HepG2 (cell line): Measurements from ENCODE around the gene VPS37B. TPM values are rescaled to one million over a fixed set of nuclear protein-coding genes. Genes with fewer than 3 reads are reported as not detected.
A peak's percentile ranks its signal among the peaks of the same experiment; 100 is the strongest.

ENCODE experiments used
- DMTF1 ChIP-seq: sonication (generic); formaldehyde crosslinking; IDR thresholded peaks from 2 replicates; pipeline ENCODE4 v1.4.0; 2020; ENCODE audit warnings: mild to moderate bottlenecking, missing genetic modification reagents
- ETV5 ChIP-seq: IDR thresholded peaks from 2 replicates; pipeline ENCODE4 v1.6.1; 2018; ENCODE audit warnings: missing biosample characterization, missing genetic modification reagents, inconsistent platforms, borderline replicate concordance
- FOXK1 ChIP-seq: sonication (generic); formaldehyde crosslinking; IDR thresholded peaks from 2 replicates; pipeline ENCODE4 v1.4.0; 2020; ENCODE audit warnings: low read depth, missing genetic modification reagents, borderline replicate concordance
- HHEX ChIP-seq: IDR thresholded peaks from 2 replicates; pipeline ENCODE4 v1.6.1; 2016; ENCODE audit warnings: control low read depth
- HNRNPH1 ChIP-seq: fragments of 200-400 bp; formaldehyde crosslinking; optimal IDR thresholded peaks from 2 replicates; pipeline ENCODE3; 2017; ENCODE audit warnings: mild to moderate bottlenecking, low read depth, low read length
- KDM6A ChIP-seq: IDR thresholded peaks from 2 replicates; pipeline ENCODE4 v1.6.1; 2016; ENCODE audit warnings: low read depth
- KLF12 ChIP-seq: sonication (generic); formaldehyde crosslinking; IDR thresholded peaks from 2 replicates; pipeline ENCODE4 v1.4.0; 2020; ENCODE audit warnings: missing genetic modification reagents, borderline replicate concordance
- MAFG ChIP-seq: sonication (generic); formaldehyde crosslinking; IDR thresholded peaks from 2 replicates; pipeline ENCODE4 v1.5.1; 2020; ENCODE audit warnings: mild to moderate bottlenecking, missing genetic modification reagents
- NR2F2 ChIP-seq: IDR thresholded peaks from 2 replicates; pipeline ENCODE4 v1.6.1; 2012; ENCODE audit warnings: low read depth, inconsistent platforms, borderline replicate concordance
- RBM22 ChIP-seq: fragments of 200-400 bp; formaldehyde crosslinking; optimal IDR thresholded peaks from 2 replicates; pipeline ENCODE3; 2017; ENCODE audit warnings: mild to moderate bottlenecking, low read length, moderate library complexity
- REPIN1 ChIP-seq: sonication (generic); formaldehyde crosslinking; IDR thresholded peaks from 2 replicates; pipeline ENCODE4 v1.8.0; 2022; ENCODE audit warnings: missing genetic modification reagents, low read depth, mild to moderate bottlenecking, borderline replicate concordance
- SMARCC2 ChIP-seq: fragments of 450-650 bp; IDR thresholded peaks from 2 replicates; pipeline ENCODE4 v1.6.1; 2017; ENCODE audit warnings: antibody characterized with exemption, mild to moderate bottlenecking
- SOX6 ChIP-seq, 2 experiments: fragments of 450-650 bp in 1 of 2; sonication (generic) in 1 of 2; formaldehyde crosslinking in 1 of 2; IDR thresholded peaks; 2 replicates each; pipeline versions ENCODE4 v1.4.0 to v1.6.1; 2017 to 2020; ENCODE audit warnings: antibody characterized with exemption in 1 of 2, mild to moderate bottlenecking in 1 of 2, missing genetic modification reagents in 1 of 2
- SRSF9 ChIP-seq: fragments of 200-400 bp; formaldehyde crosslinking; IDR thresholded peaks from 2 replicates; pipeline ENCODE4 v1.6.1; 2018; ENCODE audit warnings: borderline replicate concordance, mild to moderate bottlenecking, low read depth, low read length; ENCODE audit not compliant: insufficient read depth, poor library complexity, severe bottlenecking
- TBP ChIP-seq: sonication (generic); formaldehyde crosslinking; IDR thresholded peaks from 2 replicates; pipeline ENCODE4 v1.5.0; 2020; ENCODE audit warnings: missing genetic modification reagents
- ZNF451 ChIP-seq: sonication (generic); formaldehyde crosslinking; IDR thresholded peaks from 2 replicates; pipeline ENCODE4 v1.5.0; 2020; ENCODE audit warnings: mild to moderate bottlenecking, missing genetic modification reagents
- ZNF468 ChIP-seq: sonication (generic); formaldehyde crosslinking; IDR thresholded peaks from 2 replicates; pipeline ENCODE4 v1.8.0; 2022; ENCODE audit warnings: mild to moderate bottlenecking, moderate library complexity, missing genetic modification reagents
- ZNF496 ChIP-seq: sonication (generic); formaldehyde crosslinking; IDR thresholded peaks from 2 replicates; pipeline ENCODE4 v1.8.1; 2023; ENCODE audit warnings: mild to moderate bottlenecking, moderate library complexity, missing genetic modification reagents; ENCODE audit not compliant: insufficient replicate concordance
- ZNF703 ChIP-seq: sonication (generic); formaldehyde crosslinking; IDR thresholded peaks from 2 replicates; pipeline ENCODE4 v1.5.1; 2020; ENCODE audit warnings: missing genetic modification reagents, mild to moderate bottlenecking, moderate library complexity, borderline replicate concordance
- ZNF83 ChIP-seq: sonication (generic); formaldehyde crosslinking; IDR thresholded peaks from 2 replicates; pipeline ENCODE4 v1.4.0; 2020; ENCODE audit warnings: missing genetic modification reagents, mild to moderate bottlenecking, borderline replicate concordance
- ZSCAN22 ChIP-seq: sonication (generic); formaldehyde crosslinking; IDR thresholded peaks from 2 replicates; pipeline ENCODE4 v1.4.0; 2020; ENCODE audit warnings: mild to moderate bottlenecking, missing genetic modification reagents
- polyA plus RNA-seq, 8 experiments: library from polyadenylated mRNA; depleted of rRNA in 3 of 8; stranded (reverse) in 7 of 8; unstranded in 1 of 8; fragments of >200 nt; fragmentation: Illumina TruSeq in 4 of 8; extraction: Trizol in 4 of 8; gene quantifications; 2 replicates each; pipeline versions ENCODE4 v1.2.1 to v1.2.3, GENCODE V29; 2011 to 2016; ENCODE audit warnings: low read depth in 4 of 8, missing spikeins in 1 of 8, mixed read lengths in 1 of 8; ENCODE audit not compliant: insufficient read depth in 1 of 8
- total RNA-seq, 5 experiments: library from RNA; depleted of rRNA; stranded (reverse); fragments of >200 nt; fragmentation: Illumina TruSeq; extraction: Trizol; gene quantifications; 2 replicates each; pipeline ENCODE4 v1.2.3, GENCODE V29; 2016; ENCODE audit warnings: low read depth in 1 of 5
- TF ChIP-seq, protein P1 (sequence below): sonication (generic); formaldehyde crosslinking; IDR thresholded peaks from 2 replicates; pipeline ENCODE4 v1.8.1; 2023; ENCODE audit warnings: missing genetic modification reagents, mild to moderate bottlenecking, borderline replicate concordance
- TF ChIP-seq, protein P2 (sequence below), 2 experiments: sonication (generic) in 1 of 2; formaldehyde crosslinking in 1 of 2; IDR thresholded peaks; 2 replicates each; pipeline versions ENCODE4 v1.4.0 to v1.6.1; 2018 to 2020; ENCODE audit warnings: missing genetic modification reagents in 2 of 2, borderline replicate concordance in 1 of 2, low read depth in 1 of 2, mild to moderate bottlenecking in 1 of 2, missing biosample characterization in 1 of 2
- TF ChIP-seq, protein P3 (sequence below): sonication (generic); formaldehyde crosslinking; IDR thresholded peaks from 2 replicates; pipeline ENCODE4 v1.5.0; 2020; ENCODE audit warnings: mild to moderate bottlenecking, missing genetic modification reagents, moderate library complexity

Gene VPS37B
- total and polyA plus RNA-seq, 2 of the 13 experiments (the other 11 are each of a cell fraction or from before 2014, with no cell fraction given): 4.6 to 5.3 TPM

GRCh38 chr12:122867691-122868461 lies 28.0 kb downstream of the VPS37B start (continued):
- no peak for TF ChIP-seq SOX6 (IDR thresholded peaks at IDR 0.05)
- TF ChIP-seq SOX6 (CRISPR knock-in tag; IDR thresholded peaks at IDR 0.05): peak; percentile 20; the same call in 1 of the 2 replicates
- no peak for TF ChIP-seq HHEX (CRISPR knock-in tag)
- TF ChIP-seq ZNF83 (CRISPR knock-in tag): no peak
- TF ChIP-seq ZNF496: no peak
- no peak for TF ChIP-seq SRSF9
- no peak for TF ChIP-seq FOXK1
- no peak for TF ChIP-seq KLF12 (CRISPR knock-in tag)
- TF ChIP-seq, protein P1, sequence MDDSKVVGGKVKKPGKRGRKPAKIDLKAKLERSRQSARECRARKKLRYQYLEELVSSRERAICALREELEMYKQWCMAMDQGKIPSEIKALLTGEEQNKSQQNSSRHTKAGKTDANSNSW (CRISPR knock-in tag): no peak
- no peak for TF ChIP-seq NR2F2
- TF ChIP-seq ZNF468 (CRISPR knock-in tag): no peak
- TF ChIP-seq RBM22: no peak
- no peak for TF ChIP-seq DMTF1
- TF ChIP-seq KDM6A (CRISPR knock-in tag): no peak
- no peak for TF ChIP-seq MAFG
- no peak for TF ChIP-seq TBP (CRISPR knock-in tag)
- TF ChIP-seq ETV5 (CRISPR knock-in tag): no peak
- no peak for TF ChIP-seq ZNF451 (CRISPR knock-in tag)
- TF ChIP-seq ZNF703: 0 out of 2 replicates have a peak, but pooled peaks have one; percentile 26
- no peak for TF ChIP-seq REPIN1
- no peak for TF ChIP-seq SMARCC2
- TF ChIP-seq, protein P2, sequence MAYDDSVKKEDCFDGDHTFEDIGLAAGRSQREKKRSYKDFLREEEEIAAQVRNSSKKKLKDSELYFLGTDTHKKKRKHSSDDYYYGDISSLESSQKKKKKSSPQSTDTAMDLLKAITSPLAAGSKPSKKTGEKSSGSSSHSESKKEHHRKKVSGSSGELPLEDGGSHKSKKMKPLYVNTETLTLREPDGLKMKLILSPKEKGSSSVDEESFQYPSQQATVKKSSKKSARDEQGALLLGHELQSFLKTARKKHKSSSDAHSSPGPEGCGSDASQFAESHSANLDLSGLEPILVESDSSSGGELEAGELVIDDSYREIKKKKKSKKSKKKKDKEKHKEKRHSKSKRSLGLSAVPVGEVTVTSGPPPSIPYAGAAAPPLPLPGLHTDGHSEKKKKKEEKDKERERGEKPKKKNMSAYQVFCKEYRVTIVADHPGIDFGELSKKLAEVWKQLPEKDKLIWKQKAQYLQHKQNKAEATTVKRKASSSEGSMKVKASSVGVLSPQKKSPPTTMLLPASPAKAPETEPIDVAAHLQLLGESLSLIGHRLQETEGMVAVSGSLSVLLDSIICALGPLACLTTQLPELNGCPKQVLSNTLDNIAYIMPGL (CRISPR knock-in tag; IDR thresholded peaks at IDR 0.05; ENCODE audit: borderline replicate concordance in 1 of 2, low read depth in 1 of 2): peak; percentile 44 to 58; a peak in 2 of 4 replicates
- no peak for TF ChIP-seq HNRNPH1
- no peak for TF ChIP-seq ZSCAN22 (CRISPR knock-in tag)
- TF ChIP-seq, protein P3, sequence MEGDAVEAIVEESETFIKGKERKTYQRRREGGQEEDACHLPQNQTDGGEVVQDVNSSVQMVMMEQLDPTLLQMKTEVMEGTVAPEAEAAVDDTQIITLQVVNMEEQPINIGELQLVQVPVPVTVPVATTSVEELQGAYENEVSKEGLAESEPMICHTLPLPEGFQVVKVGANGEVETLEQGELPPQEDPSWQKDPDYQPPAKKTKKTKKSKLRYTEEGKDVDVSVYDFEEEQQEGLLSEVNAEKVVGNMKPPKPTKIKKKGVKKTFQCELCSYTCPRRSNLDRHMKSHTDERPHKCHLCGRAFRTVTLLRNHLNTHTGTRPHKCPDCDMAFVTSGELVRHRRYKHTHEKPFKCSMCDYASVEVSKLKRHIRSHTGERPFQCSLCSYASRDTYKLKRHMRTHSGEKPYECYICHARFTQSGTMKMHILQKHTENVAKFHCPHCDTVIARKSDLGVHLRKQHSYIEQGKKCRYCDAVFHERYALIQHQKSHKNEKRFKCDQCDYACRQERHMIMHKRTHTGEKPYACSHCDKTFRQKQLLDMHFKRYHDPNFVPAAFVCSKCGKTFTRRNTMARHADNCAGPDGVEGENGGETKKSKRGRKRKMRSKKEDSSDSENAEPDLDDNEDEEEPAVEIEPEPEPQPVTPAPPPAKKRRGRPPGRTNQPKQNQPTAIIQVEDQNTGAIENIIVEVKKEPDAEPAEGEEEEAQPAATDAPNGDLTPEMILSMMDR: peak; percentile 86
